Neural cell (in vitro differentiated cells): ENCODE data around the gene CEP70. TPM values are rescaled to one million over a fixed set of nuclear protein-coding genes. Genes with fewer than 3 reads are reported as not detected.
"Not testable (repeated sequence)": the region's sequence is repeated elsewhere in the genome, so short reads cannot be mapped to it uniquely, and the experiment has no call there.

Source experiments
- H2AFZ ChIP-seq: fragments of 200-600, 300-800 bp; sonication (generic), shearing (Covaris generic); 2 replicates; pipeline ENCODE4 v1.6.0; 2014; ENCODE audit warnings: low read depth, mild to moderate bottlenecking, antibody characterized with exemption, low read length, moderate library complexity
- H3F3A ChIP-seq: fragments of 200-600 bp; shearing (Covaris generic); 2 replicates; pipeline ENCODE4 v1.6.1; 2016; ENCODE audit warnings: mild to moderate bottlenecking, moderate library complexity, mixed read lengths, antibody characterized with exemption, low read length; ENCODE audit not compliant: insufficient read depth, poor library complexity, severe bottlenecking
- H3K27ac ChIP-seq: fragments of 200-600, 300-800 bp; sonication (generic), shearing (Covaris generic); 2 replicates; pipeline ENCODE4 v1.5.1; 2014; ENCODE audit warnings: mild to moderate bottlenecking, low read length, moderate library complexity
- H3K27me3 ChIP-seq: fragments of 300-800, 200-600 bp; sonication (generic), shearing (Covaris generic); 2 replicates; pipeline ENCODE4 v1.6.0; 2014; ENCODE audit warnings: mild to moderate bottlenecking, low read depth, low read length, moderate library complexity; ENCODE audit not compliant: insufficient read depth
- H3K36me3 ChIP-seq: fragments of 300-800, 200-600 bp; sonication (generic), shearing (Covaris generic); 2 replicates; pipeline ENCODE4 v1.5.1; 2014; ENCODE audit warnings: mild to moderate bottlenecking, antibody characterized with exemption, low read length, moderate library complexity; ENCODE audit not compliant: insufficient read depth
- H3K4me2 ChIP-seq: fragments of 300-800, 200-600 bp; sonication (generic), shearing (Covaris generic); 2 replicates; pipeline ENCODE4 v1.6.0; 2014; ENCODE audit warnings: mild to moderate bottlenecking, low read length
- H3K4me3 ChIP-seq: fragments of 300-800, 200-600 bp; sonication (generic), shearing (Covaris generic); 2 replicates; pipeline ENCODE4 v1.5.1; 2014; ENCODE audit warnings: mild to moderate bottlenecking, low read length, moderate library complexity
- H3K79me2 ChIP-seq: fragments of 200-600 bp; shearing (Covaris generic); replicated peaks from 2 replicates; pipeline ENCODE4 v1.6.0; 2014; ENCODE audit warnings: mild to moderate bottlenecking, low read length, moderate library complexity; ENCODE audit not compliant: insufficient read depth
- H3K9ac ChIP-seq: fragments of 300-800, 200-600 bp; sonication (generic), shearing (Covaris generic); 2 replicates; pipeline ENCODE4 v1.6.1; 2016; ENCODE audit warnings: mild to moderate bottlenecking, low read length, mixed read lengths
- H3K9me2 ChIP-seq: fragments of 200-600 bp; shearing (Covaris generic); 2 replicates; pipeline ENCODE4 v1.6.1; 2016; ENCODE audit warnings: mild to moderate bottlenecking, low read length, mixed read lengths; ENCODE audit not compliant: insufficient read depth
- H3K9me3 ChIP-seq: fragments of 200-600, 300-800 bp; sonication (generic), shearing (Covaris generic); 2 replicates; pipeline ENCODE4 v1.6.1; 2016; ENCODE audit warnings: mild to moderate bottlenecking, mixed run types, low read length, moderate library complexity, mixed read lengths
- H4K20me1 ChIP-seq: fragments of 200-600 bp; shearing (Covaris generic); 2 replicates; pipeline ENCODE4 v1.6.1; 2016; ENCODE audit warnings: mild to moderate bottlenecking, mixed run types; ENCODE audit not compliant: insufficient read depth
- EZH2 ChIP-seq: fragments of 200-600, 300-800 bp; shearing (Covaris generic), sonication (generic); IDR thresholded peaks from 2 replicates; pipeline ENCODE4 v1.6.1; 2014; ENCODE audit warnings: antibody characterized with exemption, low read length, borderline replicate concordance, mild to moderate bottlenecking; ENCODE audit not compliant: insufficient read depth, poor library complexity, severe bottlenecking
- MXI1 ChIP-seq: fragments of 450-650 bp; conservative IDR thresholded peaks from 2 replicates; pipeline ENCODE4 v1.6.1; 2014; ENCODE audit warnings: antibody characterized with exemption, mild to moderate bottlenecking; ENCODE audit not compliant: poor library complexity, severe bottlenecking
- POLR2AphosphoS5 ChIP-seq: IDR thresholded peaks from 2 replicates; pipeline ENCODE4 v1.6.1; 2012
- RAD21 ChIP-seq: fragments of 450-650 bp; conservative IDR thresholded peaks from 2 replicates; pipeline ENCODE4 v1.6.1; 2014; ENCODE audit warnings: antibody characterized with exemption, mild to moderate bottlenecking, moderate library complexity
- SMC3 ChIP-seq: fragments of 450-650 bp; conservative IDR thresholded peaks from 2 replicates; pipeline ENCODE4 v1.6.1; 2014; ENCODE audit warnings: antibody characterized with exemption, mild to moderate bottlenecking, moderate library complexity; ENCODE audit not compliant: poor library complexity
- TAF1 ChIP-seq: IDR thresholded peaks from 2 replicates; pipeline ENCODE4 v1.6.1; 2012; ENCODE audit warnings: low read depth
- polyA plus RNA-seq: library from polyadenylated mRNA; depleted of rRNA; stranded (reverse); fragments of >200 nt; gene quantifications from 2 replicates; pipeline ENCODE4 v1.2.3, GENCODE V29; 2014
- TF ChIP-seq, protein P1 (sequence below): fragments of 450-650 bp; IDR thresholded peaks from 2 replicates; pipeline ENCODE4 v1.5.1; 2014; ENCODE audit warnings: antibody characterized with exemption, mild to moderate bottlenecking, moderate library complexity; ENCODE audit not compliant: poor library complexity, severe bottlenecking

The CEP70 gene
- polyA plus RNA-seq, 1 donor from 2014 or later = 25.0 TPM

DNA sequence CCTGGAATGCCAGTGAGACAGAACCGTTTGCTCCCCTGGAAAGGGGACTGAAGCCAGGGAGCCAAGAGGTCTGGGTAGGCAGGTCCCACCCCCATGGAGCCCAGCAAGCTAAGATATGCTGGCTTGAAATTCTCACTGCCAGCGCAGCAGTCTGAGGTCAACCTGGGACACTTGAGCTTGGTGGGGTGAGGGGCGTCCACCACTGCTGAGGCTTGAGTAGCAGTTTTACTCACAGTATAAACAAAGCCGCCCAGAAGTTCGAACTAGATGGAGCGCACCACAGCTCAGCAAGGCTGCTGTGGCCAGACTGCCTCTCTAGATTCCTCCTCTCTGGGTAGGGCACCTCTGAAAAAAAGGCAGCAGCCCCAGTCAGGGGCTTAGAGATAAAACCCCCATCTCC lies 33.6 kb downstream of the CEP70 start:
- Histone ChIP-seq H2AFZ (no peak overlapping the region), H4K20me1 (no peaks in the 10 kb centered on the region), H3K27ac (no peak overlapping the region), H3K4me3 (no peak overlapping the region), H3K9ac (no peak overlapping the region), H3K4me2 (no peak overlapping the region), H3K9me3 (peaks cover 4% of the 10 kb centered on the region), H3K36me3 (no peaks in the 10 kb centered on the region), H3K9me2 (no peaks in the 10 kb centered on the region), H3K27me3 (no peaks in the 10 kb centered on the region), H3K79me2 (no peaks in the 10 kb centered on the region), H3F3A (no peaks in the 10 kb centered on the region)
- TF ChIP-seq POLR2AphosphoS5 (no peak), MXI1 (no peak), RAD21 (no peak), TAF1 (no peak)
- TF ChIP-seq, protein P1, sequence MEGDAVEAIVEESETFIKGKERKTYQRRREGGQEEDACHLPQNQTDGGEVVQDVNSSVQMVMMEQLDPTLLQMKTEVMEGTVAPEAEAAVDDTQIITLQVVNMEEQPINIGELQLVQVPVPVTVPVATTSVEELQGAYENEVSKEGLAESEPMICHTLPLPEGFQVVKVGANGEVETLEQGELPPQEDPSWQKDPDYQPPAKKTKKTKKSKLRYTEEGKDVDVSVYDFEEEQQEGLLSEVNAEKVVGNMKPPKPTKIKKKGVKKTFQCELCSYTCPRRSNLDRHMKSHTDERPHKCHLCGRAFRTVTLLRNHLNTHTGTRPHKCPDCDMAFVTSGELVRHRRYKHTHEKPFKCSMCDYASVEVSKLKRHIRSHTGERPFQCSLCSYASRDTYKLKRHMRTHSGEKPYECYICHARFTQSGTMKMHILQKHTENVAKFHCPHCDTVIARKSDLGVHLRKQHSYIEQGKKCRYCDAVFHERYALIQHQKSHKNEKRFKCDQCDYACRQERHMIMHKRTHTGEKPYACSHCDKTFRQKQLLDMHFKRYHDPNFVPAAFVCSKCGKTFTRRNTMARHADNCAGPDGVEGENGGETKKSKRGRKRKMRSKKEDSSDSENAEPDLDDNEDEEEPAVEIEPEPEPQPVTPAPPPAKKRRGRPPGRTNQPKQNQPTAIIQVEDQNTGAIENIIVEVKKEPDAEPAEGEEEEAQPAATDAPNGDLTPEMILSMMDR = no peak

DNA sequence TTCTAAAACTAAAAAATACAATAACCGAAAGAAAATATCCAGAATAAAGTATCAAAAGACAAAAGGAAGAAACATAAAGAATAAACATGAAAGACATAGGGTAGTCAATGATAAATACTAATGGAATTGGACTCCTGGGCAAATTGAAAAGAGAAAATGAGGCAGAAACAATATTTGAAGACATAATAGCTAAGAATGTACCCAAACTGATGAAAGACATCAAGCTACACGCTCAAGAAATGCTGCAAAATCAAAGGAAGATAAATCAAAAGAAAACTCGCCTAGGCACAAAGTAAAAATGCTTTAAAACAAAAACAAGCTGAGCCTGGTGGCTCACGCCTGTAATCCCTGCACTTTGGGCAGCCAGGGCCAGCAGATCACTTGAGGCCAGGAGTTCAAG lies 34.9 kb downstream of the CEP70 start:
- Histone ChIP-seq H3K27ac (no peak overlapping the region), H3F3A (no peaks in the 10 kb centered on the region), H4K20me1 (no peaks in the 10 kb centered on the region), H3K36me3 (no peaks in the 10 kb centered on the region), H3K79me2 (no peaks in the 10 kb centered on the region), H3K4me2 (no peak overlapping the region), H3K9me2 (no peaks in the 10 kb centered on the region), H3K9me3 (peaks cover 4% of the 10 kb centered on the region), H2AFZ (no peak overlapping the region), H3K9ac (no peak overlapping the region), H3K27me3 (no peaks in the 10 kb centered on the region), H3K4me3 (no peak overlapping the region)
- TF ChIP-seq MXI1 = no peak
- TF ChIP-seq SMC3 = no peak
- no peak for TF ChIP-seq EZH2
- no peak for TF ChIP-seq POLR2AphosphoS5
- no peak for TF ChIP-seq TAF1

DNA sequence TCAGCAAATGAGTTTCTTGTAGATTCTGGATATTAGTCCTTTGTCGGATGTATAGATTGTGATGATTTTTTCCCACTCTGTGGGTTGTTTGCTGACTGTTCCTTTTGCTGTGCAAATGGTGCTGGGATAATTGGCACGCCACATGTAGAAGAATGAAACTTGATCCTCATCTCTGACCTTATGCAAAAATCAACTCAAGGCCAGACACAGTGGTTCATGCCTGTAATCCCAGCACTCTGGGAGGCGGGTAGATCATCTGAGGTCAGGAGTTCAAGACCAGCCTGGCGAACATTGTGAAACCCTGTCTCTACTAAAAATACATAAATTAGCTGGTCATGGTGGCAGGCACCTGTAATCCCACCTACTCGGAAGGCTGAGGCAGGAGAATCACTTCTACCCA lies 39.3 kb downstream of the CEP70 start:
- H2AFZ ChIP-seq, H3K27ac ChIP-seq, H3K36me3 ChIP-seq, H3K27me3 ChIP-seq, H4K20me1 ChIP-seq, H3K9ac ChIP-seq, H3K9me3 ChIP-seq, H3F3A ChIP-seq, H3K4me3 ChIP-seq, H3K9me2 ChIP-seq, H3K4me2 ChIP-seq, H3K79me2 ChIP-seq: not testable (repeated sequence)

DNA sequence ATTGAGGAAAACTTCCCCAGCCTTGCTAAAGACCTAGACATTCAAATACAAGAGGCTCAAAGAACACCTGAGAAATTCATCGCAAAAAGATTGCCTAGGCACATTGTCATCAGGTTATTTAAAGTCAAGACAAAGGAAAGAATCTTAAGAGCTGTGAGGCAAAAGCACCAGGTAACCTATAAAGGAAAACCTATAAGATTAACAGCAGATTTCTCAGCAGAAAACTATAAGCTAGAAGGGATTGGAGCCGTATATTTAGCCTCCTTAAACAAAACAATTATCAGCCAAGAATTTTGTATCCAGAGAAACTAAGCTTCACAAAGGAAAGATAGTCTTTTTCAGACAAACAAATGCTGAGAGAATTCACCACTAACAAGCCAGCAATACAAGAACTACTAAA lies 43.1 kb downstream of the CEP70 start:
- not testable (repeated sequence) for H3K4me3 ChIP-seq, H3K79me2 ChIP-seq, H3K4me2 ChIP-seq, H3K36me3 ChIP-seq, H3K9me2 ChIP-seq, H2AFZ ChIP-seq, H3K27ac ChIP-seq, H3F3A ChIP-seq, H3K9ac ChIP-seq, H3K27me3 ChIP-seq, H3K9me3 ChIP-seq, H4K20me1 ChIP-seq
